Prostate gland (tissue), 2 donors: ENCODE measurements around the gene CREBRF. TPM values are rescaled to one million over a fixed set of nuclear protein-coding genes. Genes with fewer than 3 reads are reported as not detected.
"Not testable (repeated sequence)": the region's sequence is repeated elsewhere in the genome, so short reads cannot be mapped to it uniquely, and the experiment has no call there.

Experiments
- DNase-seq: peaks from one replicate; pipeline ENCODE4 v3.0.0-alpha.2; 2019; ENCODE audit warnings: low spot score
- H3K27ac ChIP-seq, 2 donors: fragments of 200-600 bp; sonication (generic); 2 replicates each; pipeline ENCODE4 v1.5.1; 2017 to 2019
- H3K27me3 ChIP-seq: fragments of 200-600 bp; sonication (generic); replicated peaks from 2 replicates; pipeline ENCODE4 v1.5.1; 2019; ENCODE audit not compliant: insufficient read depth
- H3K36me3 ChIP-seq, 2 donors: fragments of 200-600 bp; sonication (generic); 1 replicate in 1 of 2; 2 replicates in 1 of 2; pipeline versions ENCODE4 v1.5.1 to v1.8.1; 2017 to 2019
- H3K4me1 ChIP-seq: fragments of 200-600 bp; sonication (generic); replicated peaks from 2 replicates; pipeline ENCODE4 v1.5.1; 2019
- H3K4me3 ChIP-seq, 2 donors: fragments of 200-600 bp; sonication (generic); 2 replicates each; pipeline ENCODE4 v1.5.1; 2017 to 2019
- H3K9me3 ChIP-seq: fragments of 200-600 bp; sonication (generic); 2 replicates; pipeline ENCODE4 v1.5.1; 2017
- CTCF ChIP-seq, 4 experiments: fragments of 200-600 bp in 2 of 4; fragments of 450-650 bp in 2 of 4; sonication (generic) in 2 of 4; IDR thresholded peaks; 1 replicate in 3 of 4; 2 replicates in 1 of 4; pipeline ENCODE4 v1.5.1; 2016 to 2019; ENCODE audit warnings: antibody characterized with exemption in 4 of 4, mild to moderate bottlenecking in 2 of 4, moderate library complexity in 2 of 4
- POLR2A ChIP-seq: fragments of 450-650 bp; IDR thresholded peaks from one replicate; pipeline ENCODE4 v1.6.1; 2016; ENCODE audit warnings: antibody characterized with exemption, mild to moderate bottlenecking
- POLR2AphosphoS5 ChIP-seq: sonication (generic); formaldehyde crosslinking; IDR thresholded peaks from one replicate; pipeline ENCODE4 v1.6.1; 2017; ENCODE audit warnings: antibody characterized with exemption
- WGBS: methylation state at CpG from one replicate; pipeline ENCODE4 v1.1.5; 2018; 5-methylcytosine and 5-hydroxymethylcytosine counted together
- intact Hi-C: fragments of 100-400 bp; cut with DNase I; formaldehyde crosslinking; loops from one replicate; pipeline ENCODE4 v1.14.2; 2022
- total RNA-seq, 2 donors: library from RNA; depleted of rRNA; stranded (reverse); fragments of >200 nt; gene quantifications; one replicate each; pipeline ENCODE4 v1.1.0, GENCODE V29; 2016

Gene CREBRF
- total RNA-seq, 2 donors from 2014 or later = 21.5 to 52.3 TPM

GRCh38 chr5:173075137-173075843, 19.1 kb downstream of the CREBRF start:
- no peaks in the 10 kb centered on the region for H3K36me3 ChIP-seq
- no peak for DNase-seq
- no peak overlapping the region for H3K4me3 ChIP-seq

GRCh38 chr5:173075970-173076369, 19.8 kb downstream of the CREBRF start:
- no peak overlapping the region for H3K27ac ChIP-seq
- no peaks in the 10 kb centered on the region for H3K4me1 ChIP-seq
- DNase-seq = no peak
- 91% methylated on average over 5 of the region's 5 CpGs for WGBS
- intact Hi-C loops = no loop called here
- no peaks in the 10 kb centered on the region for H3K36me3 ChIP-seq
- H3K4me3 ChIP-seq = no peak overlapping the region
- H3K9me3 ChIP-seq = no peaks in the 10 kb centered on the region
- TF ChIP-seq POLR2A (no peak), POLR2AphosphoS5 (no peak), CTCF (IDR thresholded peaks at IDR 0.05) (no peak)
- H3K27me3 ChIP-seq = no peaks in the 10 kb centered on the region

More at GRCh38 chr5:173075137-173075843, 19.1 kb downstream of the CREBRF start:
- Histone ChIP-seq H3K9me3 (no peaks in the 10 kb centered on the region), H3K27me3 (no peaks in the 10 kb centered on the region), H3K27ac (no peak overlapping the region), H3K4me1 (no peaks in the 10 kb centered on the region)
- intact Hi-C loops = no loop called here
- WGBS = 53% methylated on average over 5 of the region's 5 CpGs
- no peak for TF ChIP-seq POLR2AphosphoS5
- TF ChIP-seq POLR2A = no peak

DNA sequence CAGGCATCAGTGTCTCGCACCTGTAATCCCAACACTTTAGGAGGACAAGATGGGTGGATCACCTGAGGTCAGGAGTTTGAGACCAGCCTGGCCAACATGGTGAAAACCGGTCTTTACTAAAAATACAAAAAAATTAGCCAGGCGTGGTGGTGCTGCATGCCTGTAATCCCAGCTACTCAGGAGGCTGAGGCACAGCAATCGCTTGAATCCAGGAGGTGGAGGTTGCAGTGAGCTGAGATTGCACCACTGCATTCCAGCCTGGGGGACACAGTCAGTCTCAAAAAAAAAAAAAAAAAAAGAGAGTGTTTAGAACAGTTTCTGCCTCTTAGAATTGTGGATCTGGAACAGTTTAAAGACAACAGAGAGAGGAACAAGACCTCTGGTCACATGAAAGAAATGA, 20.3 kb downstream of the CREBRF start:
- 97% methylated on average over 4 of the region's 4 CpGs for WGBS
- H3K27ac ChIP-seq, intact Hi-C loops, DNase-seq, H3K4me3 ChIP-seq, H3K36me3 ChIP-seq, H3K4me1 ChIP-seq, H3K27me3 ChIP-seq, H3K9me3 ChIP-seq: not testable (repeated sequence)

- intact Hi-C loops = no loop called here
- no peaks in the 10 kb centered on the region for H3K9me3 ChIP-seq
- TF ChIP-seq CTCF (IDR thresholded peaks at IDR 0.05) (no peak), POLR2AphosphoS5 (no peak), POLR2A (no peak)
These were observed 22.7 kb downstream of the CREBRF start for GRCh38 chr5:173078878-173079277.

DNA sequence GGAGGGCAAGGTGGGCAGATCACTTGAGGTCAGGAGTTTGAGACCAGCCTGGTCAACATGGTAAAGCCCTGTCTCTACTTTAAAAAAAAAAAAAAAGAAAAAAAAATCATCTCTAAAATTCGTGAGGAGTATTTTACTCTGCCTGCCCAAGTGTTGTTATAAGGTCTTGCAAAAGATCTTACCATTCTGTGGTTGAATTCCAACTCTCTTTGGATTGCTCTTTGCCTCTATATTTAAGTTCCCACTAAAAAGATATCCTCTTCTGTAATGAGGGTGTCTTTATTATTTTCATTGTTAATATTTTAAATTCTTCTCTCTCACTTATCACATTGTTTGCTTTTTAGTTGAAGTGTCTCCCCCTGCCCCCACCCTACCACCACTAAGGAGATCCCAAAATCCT, 33.4 kb downstream of the CREBRF start:
- intact Hi-C loops = no loop called here
- H3K9me3 ChIP-seq = no peaks in the 10 kb centered on the region
- WGBS = 53% methylated on average over 1 of the region's 1 CpG
- H3K27ac ChIP-seq = no peak overlapping the region
- H3K4me3 ChIP-seq = no peak overlapping the region
- TF ChIP-seq POLR2A = no peak
- no peak for TF ChIP-seq POLR2AphosphoS5
- TF ChIP-seq CTCF (IDR thresholded peaks at IDR 0.05) = no peak
- DNase-seq = no peak
- no peaks in the 10 kb centered on the region for H3K36me3 ChIP-seq
- H3K4me1 ChIP-seq = no peaks in the 10 kb centered on the region
- no peaks in the 10 kb centered on the region for H3K27me3 ChIP-seq

More at GRCh38 chr5:173078878-173079277, 22.7 kb downstream of the CREBRF start:
- 76% methylated on average over 3 of the region's 3 CpGs for WGBS
- Histone ChIP-seq H3K27ac (no peak overlapping the region), H3K4me1 (no peaks in the 10 kb centered on the region), H3K4me3 (no peak overlapping the region), H3K36me3 (no peaks in the 10 kb centered on the region), H3K27me3 (no peaks in the 10 kb centered on the region)
- no peak for DNase-seq

DNA sequence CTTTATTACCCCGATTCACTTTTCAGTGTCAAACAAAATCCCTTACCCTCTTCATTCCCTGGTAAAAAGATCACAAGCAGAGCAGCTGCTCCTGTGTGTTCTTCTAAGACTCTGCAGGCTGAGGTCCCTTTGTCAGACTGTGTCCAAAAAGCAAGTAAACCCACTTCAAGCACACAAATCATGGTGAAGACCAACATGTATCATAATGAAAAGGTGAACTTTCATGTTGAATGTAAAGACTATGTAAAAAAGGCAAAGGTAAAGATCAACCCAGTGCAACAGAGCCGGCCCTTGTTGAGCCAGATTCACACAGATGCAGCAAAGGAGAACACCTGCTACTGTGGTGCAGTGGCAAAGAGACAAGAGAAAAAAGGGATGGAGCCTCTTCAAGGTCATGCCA, 34.5 kb downstream of the CREBRF start:
- Histone ChIP-seq H3K27ac (no peak overlapping the region), H3K4me1 (no peaks in the 10 kb centered on the region), H3K27me3 (no peaks in the 10 kb centered on the region), H3K4me3 (no peak overlapping the region), H3K36me3 (no peaks in the 10 kb centered on the region), H3K9me3 (no peaks in the 10 kb centered on the region)
- intact Hi-C loops = no loop called here
- no peak for DNase-seq
- TF ChIP-seq POLR2A (no peak), CTCF (IDR thresholded peaks at IDR 0.05) (no peak), POLR2AphosphoS5 (no peak)
- 100% methylated on average over 2 of the region's 2 CpGs for WGBS
